SHP77 treated with DMSO at 0.1 percent for 48 hours (cell line): Measurements from ENCODE around the gene LEMD1.
"Not testable (repeated sequence)": the region's sequence is repeated elsewhere in the genome, so short reads cannot be mapped to it uniquely, and the experiment has no call there.

ENCODE experiments used
- DNase-seq: peaks from one replicate; lab custom pipeline; 2025; lab: John Stamatoyannopoulos, UW

Gene LEMD1

DNA sequence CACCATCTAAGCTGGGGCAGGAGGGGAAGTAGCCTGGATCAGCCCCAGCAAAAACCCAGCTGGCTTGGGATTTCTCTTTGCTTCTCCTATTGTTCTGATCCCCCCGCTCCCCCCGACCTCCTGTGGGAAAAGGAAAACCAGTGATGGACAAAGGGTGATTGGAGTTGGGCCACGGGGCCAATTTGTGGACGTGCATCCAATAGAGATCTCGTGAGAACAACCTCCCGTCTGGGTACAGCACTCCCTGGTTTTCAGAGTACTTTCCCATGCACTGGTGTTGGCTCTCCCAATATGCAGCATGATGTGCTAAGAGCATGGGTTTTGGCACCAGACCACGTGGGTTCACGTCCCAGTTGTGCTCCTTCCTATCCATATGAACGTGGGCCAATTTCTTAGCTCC, 25.0 kb upstream of the LEMD1 start:
- DNase-seq, result no peak

DNA sequence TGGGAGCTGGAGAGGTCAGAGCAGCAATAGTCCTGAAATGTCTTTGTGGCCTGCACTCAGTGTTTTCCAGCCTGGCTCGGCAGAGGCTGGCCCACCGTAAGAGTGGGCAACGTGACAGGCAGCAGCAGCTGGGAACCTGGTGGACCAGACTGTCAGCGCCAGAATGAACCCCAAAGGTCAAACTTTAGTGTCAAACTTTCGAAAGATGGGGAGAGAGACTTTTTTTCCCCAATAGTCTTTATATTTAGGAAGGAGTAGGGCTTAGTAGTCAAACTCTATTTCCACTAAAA, 23.7 kb upstream of the LEMD1 start:
- no peak for DNase-seq

DNA sequence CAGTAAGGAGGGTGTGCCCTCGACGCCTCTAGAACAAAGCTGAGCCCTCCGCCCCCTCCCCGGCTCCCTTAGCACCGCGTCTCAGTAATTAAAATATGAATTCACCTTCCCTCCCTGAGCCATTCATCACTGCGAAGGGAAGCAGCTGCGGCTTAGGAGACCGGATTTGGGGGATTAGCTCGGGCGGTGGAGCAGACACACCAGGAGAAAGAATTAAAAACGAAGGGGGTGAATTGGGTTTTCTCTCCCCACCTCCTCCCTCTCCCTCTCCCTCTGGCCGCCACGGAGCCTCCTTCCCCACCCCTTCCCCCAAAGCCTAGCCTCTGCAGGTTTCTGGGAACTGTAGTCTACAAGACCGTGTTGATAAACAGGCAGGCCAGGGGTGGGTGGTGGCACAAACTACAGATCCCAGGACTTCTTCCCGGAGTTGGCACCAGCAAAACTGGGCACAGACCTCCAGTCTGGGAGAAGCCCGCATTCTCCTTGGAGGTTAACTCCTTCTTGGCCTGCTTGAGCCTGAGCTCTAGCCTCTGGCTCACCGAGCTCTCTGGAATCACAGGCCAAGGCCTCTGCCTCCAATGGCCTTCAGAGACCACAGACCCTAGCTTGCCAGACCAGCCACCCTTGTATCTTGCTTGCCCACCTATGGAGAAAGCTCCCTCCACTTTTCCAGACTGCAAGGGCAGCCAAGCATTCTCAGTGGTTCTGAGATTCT, 23.2 kb upstream of the LEMD1 start:
- DNase-seq, result peak; percentile 37

DNA sequence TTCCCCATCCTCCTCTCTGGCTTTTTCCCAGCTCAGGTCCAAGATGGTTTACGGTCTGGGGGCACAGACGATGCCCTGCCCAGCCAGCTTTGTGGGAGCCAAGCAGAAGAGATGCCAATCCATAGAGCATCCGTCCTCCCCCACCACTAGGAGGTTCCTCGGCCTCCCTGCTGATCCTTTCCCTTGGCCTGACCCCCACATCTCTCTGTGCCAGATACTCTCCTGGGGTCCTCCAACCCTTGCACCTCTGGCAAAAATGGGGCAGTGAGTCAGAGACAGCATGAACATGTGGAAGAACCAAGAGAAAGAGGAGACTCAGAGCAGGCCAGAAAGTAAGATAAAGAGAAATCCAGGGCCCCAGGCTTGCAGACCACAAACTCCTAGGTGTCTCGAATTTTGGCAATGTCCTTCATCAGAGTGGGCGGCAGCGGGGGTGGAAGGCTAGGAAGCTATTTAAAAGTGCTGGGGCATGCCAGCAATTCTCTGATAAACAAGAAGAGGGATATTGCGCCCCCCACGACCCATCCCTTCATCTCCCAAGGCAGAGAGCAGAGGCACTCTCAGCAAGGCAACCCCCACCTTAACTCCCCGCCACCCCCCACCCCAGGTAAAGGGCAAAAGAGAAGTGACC, 22.6 kb upstream of the LEMD1 start:
- DNase-seq, result no peak

DNA sequence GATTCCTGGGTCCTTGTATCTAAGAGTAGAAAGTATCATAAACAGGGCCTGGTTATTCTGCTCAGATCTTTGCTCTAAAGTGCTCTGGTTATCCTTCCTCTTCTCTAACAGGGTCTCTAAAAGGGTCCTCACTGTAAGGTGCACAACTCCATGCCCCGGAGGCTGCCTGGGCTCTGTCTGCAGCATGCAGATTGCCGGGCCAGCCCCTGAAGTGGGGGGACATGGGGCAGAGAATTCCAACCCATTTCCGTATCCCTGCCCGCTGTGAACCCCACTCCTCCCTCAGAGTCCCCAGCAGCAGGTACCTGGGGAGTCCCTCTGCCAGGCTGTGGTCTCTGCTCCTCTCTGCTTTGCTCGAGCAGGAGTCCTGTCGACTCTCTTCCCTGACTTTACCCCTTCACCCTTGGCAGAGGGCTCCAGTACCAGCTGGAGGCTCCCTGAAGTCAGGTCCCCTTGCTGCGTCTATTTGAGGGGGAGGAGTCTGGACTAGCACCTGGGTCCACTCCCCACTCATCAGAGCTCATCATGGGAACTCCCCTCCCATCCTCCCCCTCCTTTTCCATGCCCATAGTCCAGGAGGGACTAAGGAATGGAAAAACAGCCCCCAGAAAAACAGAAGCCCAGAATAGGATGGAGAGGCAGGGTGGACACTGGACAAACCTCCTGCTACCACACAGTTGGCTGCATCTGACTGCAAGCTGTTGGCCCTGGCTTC, 21.9 kb upstream of the LEMD1 start:
- no peak for DNase-seq

DNA sequence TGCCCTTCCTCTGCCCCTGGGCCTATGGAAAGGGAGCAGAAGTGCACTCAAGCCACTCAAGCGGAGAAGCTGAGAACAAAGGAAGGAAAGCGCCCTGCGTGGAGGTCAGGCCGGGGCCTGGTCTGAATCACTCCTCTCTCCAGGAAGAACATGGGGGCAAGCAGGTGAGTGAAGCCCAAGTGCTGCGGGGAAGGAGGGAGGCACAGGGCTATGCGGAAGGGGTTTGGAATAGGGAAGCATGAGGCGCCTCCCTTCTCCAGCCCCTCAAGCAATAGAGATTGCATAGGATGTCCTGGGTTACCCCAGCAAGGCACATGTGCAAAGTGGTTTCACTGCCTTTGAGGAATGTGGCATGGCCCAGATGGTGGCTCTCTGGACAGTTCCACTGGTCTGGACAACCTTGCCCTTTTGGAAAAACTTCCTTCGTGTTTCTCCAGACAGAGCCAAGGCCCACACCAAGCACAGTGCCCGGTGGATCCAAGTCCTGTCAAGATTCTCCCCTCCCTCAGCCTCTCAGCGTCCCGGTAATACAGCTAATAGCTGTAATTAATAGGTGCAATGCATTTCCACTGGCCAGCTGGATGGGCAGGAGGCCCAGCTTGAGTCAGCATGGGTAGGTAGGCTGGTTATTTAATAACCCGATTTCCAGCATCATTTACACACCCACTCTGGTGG, 20.3 kb upstream of the LEMD1 start:
- no peak for DNase-seq

DNA sequence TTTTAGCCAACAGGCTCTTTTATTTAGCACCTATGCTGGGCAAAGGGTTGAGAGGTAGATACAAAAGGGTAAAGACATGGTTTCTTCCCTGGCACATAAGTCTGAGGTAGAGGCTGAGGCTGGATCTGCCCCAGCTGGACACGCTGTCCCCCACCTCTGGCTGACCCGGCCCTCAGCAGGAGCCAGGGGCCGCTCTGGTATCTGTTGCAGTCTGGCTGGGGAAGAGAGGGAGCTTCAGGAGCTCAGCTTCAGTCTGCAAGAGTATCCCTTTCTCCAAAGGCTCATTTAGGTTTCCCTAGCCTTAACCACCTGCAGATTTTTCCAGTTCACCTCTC, 19.8 kb upstream of the LEMD1 start:
- DNase-seq, result no peak

DNA sequence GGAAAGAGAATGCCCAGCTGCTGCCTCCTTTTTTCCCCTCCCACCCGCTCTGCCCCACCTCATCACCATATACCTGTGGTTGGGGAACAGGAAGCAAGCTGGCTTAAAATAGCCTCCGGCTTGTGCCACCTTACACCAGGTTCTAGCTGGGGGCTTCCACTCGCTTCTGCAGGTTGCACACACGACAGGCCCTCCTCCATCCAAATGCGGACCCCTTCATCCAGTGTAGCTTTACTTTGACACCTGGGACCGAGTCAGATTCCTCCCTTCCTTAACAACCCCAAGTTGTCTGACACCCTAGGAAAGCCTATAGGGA, 19.4 kb upstream of the LEMD1 start:
- no peak for DNase-seq

DNA sequence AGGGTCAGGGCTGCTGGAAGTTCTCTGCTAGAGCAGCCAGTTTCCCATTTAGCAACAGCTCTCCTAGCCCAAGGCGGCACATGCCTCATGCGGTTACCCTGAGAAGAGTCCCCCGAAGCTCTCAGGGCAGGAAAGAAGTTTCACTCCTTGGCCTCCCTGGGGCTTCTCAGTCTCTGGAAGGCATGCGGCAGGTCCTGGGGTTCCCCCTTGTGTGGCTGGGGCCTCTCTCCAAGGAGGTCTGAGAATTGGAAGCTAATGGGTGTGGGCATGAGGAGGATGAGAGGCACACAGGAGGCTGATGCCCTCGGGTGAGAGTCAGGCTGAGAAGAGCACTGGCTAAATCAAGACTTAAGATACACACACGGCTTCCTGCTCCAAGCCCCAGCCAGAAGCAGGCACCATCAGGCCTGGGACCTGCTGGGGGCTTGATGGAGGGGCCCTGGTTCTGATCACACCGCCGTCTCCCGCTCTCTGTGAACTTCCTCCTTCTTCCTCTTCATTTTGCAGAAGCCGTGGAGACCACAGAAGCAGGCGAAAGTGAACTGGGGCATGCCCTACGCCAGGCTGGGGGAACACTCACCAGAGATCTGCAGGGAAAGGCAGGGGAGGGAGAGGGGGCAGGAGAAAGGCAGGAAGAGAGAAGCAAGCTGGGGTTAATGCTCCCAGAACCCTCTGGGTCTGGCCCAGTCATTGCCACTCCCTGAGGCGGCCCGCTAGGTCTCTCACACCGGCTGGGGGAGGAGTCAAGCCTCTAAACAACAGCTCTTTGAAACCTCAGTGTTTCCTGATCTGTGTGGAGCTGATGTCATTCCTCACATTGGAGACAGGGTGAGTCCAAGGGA, 18.8 kb upstream of the LEMD1 start:
- DNase-seq, result peak; percentile 49

- DNase-seq, result no peak
Observed at GRCh38 chr1:205440121-205440475, 18.2 kb upstream of the LEMD1 start.

DNA sequence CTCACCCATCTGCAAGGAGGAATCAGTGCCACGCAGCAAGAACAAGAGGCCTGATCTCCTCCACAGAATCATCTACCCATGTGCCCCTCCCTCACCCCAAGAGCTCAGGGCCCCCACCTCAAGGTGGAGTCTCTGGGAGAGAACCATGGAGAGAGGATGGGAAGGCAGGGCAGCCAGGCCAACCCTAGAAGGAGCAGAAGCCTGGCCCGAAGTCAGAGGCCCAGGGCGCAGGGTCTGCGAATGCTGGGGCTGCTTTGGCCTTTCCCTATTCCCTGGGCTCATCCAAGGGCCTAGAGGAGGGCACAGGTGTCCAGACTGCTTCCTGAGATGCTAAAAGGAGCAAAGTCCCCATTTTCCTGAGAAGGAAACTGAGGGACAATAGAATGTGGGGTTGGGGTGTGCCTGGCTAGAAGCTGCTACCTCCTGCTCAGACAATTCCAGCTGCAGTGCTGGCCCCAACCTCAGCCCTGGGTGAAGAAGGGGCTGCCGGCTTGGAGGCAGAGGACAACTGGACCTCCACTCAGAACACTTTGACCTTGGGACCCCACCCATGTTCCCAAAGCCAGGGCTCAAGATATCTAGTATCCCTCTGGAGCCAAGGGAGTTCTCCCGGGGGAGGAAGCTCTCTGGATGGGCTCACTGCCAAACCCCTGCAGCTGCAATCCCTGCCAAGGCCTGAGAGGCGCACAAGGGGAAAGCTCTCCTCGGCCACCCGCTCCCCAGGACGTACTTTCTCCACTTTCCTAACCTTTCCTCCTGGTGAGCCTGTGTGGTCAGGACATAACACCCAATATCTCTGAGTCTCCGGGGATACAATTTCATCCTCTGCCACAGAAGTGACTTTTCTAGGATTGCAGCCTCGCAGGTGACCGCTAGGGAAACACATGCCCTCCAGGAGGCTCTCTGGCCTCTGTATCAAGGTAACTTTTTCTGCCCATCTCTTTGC, 16.6 kb upstream of the LEMD1 start:
- DNase-seq, result peak; percentile 64

DNA sequence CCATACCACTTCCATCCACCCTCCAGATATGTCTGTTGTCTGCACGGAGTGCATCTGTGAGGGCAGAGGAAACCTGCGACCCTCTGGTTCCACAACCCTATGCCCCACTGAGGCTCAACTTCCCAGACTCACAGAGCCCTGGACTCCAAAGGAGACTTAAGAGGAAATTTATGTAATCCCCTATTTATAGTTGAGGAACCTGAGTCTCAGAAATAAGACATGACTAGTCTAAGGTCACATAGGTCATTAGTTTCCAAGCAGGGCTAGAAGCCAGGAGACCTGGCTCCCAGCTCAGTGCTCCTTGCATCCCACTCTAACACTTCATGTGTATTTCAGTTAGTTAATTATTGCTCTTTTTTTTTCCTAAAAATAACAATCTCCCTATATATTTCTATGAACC, 15.7 kb upstream of the LEMD1 start:
- DNase-seq, result no peak

GRCh38 chr1:205436776-205437410, 15.0 kb upstream of the LEMD1 start:
- DNase-seq, result no peak

GRCh38 chr1:205435578-205436573, 14.0 kb upstream of the LEMD1 start:
- DNase-seq, result no peak

DNA sequence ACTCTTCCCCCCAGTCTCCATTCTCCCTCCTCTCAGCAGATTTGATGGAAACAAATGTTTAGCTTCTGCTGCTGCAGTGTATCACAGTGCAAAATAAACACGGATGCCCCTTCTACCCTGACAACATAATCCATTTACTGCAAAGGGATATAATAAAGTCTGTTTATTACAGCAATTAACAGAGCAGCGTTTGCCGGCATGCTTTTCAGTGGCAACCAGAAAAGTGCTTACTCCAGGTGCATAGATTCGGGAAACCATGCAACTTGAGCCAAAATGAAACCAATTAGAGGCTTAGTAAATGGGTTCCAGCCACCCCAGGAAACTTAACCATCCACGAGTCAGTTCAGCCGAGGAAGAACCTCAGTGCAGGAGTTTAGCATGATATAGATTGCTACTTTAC, 12.9 kb upstream of the LEMD1 start:
- DNase-seq, result no peak

DNA sequence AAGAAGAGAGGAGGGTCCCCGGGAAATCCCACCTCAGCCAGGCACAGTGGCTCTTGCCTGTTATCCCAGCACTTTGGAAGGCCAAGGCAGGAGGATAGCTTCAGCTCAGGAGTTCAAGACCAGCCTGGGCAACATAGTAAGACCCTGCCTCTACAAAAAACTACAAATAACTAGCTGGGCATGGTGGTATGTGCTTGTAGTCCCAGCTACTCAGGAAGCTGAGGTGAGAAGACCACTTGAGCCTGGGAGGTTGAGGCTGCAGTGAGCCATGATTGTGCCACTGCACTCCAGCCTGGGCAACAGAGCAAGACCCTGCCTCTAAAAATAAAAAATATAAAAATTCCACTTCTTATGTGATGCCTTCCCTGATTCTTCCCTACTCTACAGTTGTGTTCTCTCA, 10.8 kb upstream of the LEMD1 start:
- DNase-seq, result not testable (repeated sequence)

DNA sequence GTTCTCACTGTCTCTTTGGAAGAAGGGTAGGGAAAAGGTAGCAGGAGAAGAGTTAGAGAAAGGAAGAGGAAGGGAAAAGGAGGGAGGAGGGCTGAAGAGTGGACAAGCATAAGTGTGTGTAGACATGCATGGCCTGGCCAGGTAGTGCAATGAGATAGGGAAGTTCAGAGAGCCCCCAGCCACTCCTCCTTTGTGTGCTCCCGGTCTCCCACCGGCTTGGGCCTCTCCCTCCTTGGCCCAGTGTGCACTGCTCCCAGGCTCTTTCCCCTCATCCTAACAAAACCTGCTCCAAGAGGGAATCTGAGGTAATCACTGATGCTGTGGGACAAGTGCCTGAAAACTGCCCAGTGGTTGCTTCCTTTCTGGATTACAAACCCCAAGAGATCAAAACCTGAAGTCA, 10.3 kb upstream of the LEMD1 start:
- DNase-seq, result no peak

DNA sequence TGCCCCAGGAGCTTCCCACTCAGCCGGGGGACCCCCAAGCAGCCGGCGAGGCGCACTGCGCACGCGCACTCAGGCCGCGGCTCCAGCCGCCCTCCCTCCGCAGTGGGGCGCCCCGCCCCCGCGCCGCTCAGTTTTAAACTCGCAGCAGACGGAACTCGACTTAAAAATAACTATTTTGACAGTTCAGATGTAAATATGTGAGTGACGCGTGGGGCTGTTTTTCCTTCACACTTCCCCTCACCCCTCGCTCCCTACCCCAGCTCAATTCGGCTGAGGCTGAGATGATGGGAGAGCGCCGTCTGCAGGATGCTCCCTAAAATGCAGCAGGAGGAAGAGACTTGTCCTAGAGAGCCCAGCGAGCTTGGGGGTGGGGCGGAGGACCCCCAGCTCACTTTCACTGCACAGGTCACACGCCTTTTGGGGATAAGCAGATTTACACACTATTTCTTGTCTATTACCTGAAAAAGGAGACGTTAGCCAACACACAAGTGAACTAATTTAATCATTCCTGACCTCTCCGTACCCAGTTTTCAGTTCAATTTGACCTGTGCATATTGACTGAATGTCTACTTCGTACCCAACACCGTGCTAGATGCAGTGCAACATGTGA, 8.9 kb upstream of the LEMD1 start:
- no peak for DNase-seq
